WTC11 (cell line): ENCODE results near the gene RRP7A. TPM values are rescaled to one million over a fixed set of nuclear protein-coding genes. Genes with fewer than 3 reads are reported as not detected.
"Not testable (repeated sequence)": the region's sequence is repeated elsewhere in the genome, so short reads cannot be mapped to it uniquely, and the experiment has no call there.

Experiments
- ATAC-seq: fragments of 200-7000 bp; cut with Tn5 transposase; 2 replicates; pipeline ENCODE4 v1.10.0; 2021; ENCODE audit warnings: mild to moderate bottlenecking, moderate library complexity
- CTCF ChIA-PET: fragments of 300-600 bp; sonication (Branson Sonifier 250); formaldehyde crosslinking; loops from one replicate; lab custom pipeline; 2021; ENCODE audit warnings: antibody characterized with exemption; lab: Charles Lee
- POLR2A ChIA-PET: fragments of 350-600 bp; sonication (Branson Sonifier 250); formaldehyde crosslinking; loops from one replicate; lab custom pipeline; 2021; ENCODE audit warnings: antibody characterized with exemption; lab: Charles Lee
- DNase-seq: peaks from one replicate; pipeline ENCODE4 v3.0.0; 2021; ENCODE audit warnings: low spot score
- H3K27ac Mint-ChIP-seq: 2 replicates; pipeline ENCODE4 v1.8.0; 2021; ENCODE audit warnings: mixed read lengths
- H3K27me3 Mint-ChIP-seq: 2 replicates; pipeline ENCODE4 v1.8.0; 2021; ENCODE audit warnings: low read depth, mild to moderate bottlenecking, moderate library complexity, mixed read lengths
- H3K36me3 Mint-ChIP-seq: 2 replicates; pipeline ENCODE4 v1.8.0; 2021; ENCODE audit warnings: mixed read lengths
- H3K4me1 Mint-ChIP-seq: 2 replicates; pipeline ENCODE4 v1.8.0; 2022; ENCODE audit warnings: mixed read lengths
- H3K4me3 Mint-ChIP-seq: 2 replicates; pipeline ENCODE4 v1.8.0; 2021; ENCODE audit warnings: mild to moderate bottlenecking, moderate library complexity, mixed read lengths
- H3K9me3 Mint-ChIP-seq: 2 replicates; pipeline ENCODE4 v1.8.0; 2021; ENCODE audit warnings: mixed read lengths
- GRHL2 ChIP-seq: fragments of 250-450 bp; sonication (Bioruptor Pico); IDR thresholded peaks from 2 replicates; pipeline ENCODE4 v1.8.0; 2022; ENCODE audit warnings: mild to moderate bottlenecking, moderate library complexity; ENCODE audit not compliant: insufficient replicate concordance, severe bottlenecking
- OVOL2 ChIP-seq: fragments of 250-450 bp; sonication (Bioruptor Pico); IDR thresholded peaks from 2 replicates; pipeline ENCODE4 v1.9.0; 2021; ENCODE audit warnings: mild to moderate bottlenecking, borderline replicate concordance
- RELA ChIP-seq: sonication (generic); formaldehyde crosslinking; IDR thresholded peaks from 2 replicates; pipeline ENCODE4 v1.8.1; 2022; ENCODE audit warnings: missing genetic modification reagents, mild to moderate bottlenecking, borderline replicate concordance
- TEAD1 ChIP-seq: sonication (generic); formaldehyde crosslinking; IDR thresholded peaks from 2 replicates; pipeline ENCODE4 v1.8.0; 2022; ENCODE audit warnings: mild to moderate bottlenecking, missing genetic modification reagents
- total RNA-seq: library from RNA; stranded (reverse); gene quantifications from 3 replicates; pipeline ENCODE4 v1.2.3, GENCODE V29; 2021
- TF ChIP-seq, protein P1 (sequence below): sonication (generic); formaldehyde crosslinking; IDR thresholded peaks from 2 replicates; pipeline ENCODE4 v1.8.1; 2023; ENCODE audit warnings: mild to moderate bottlenecking, missing genetic modification reagents, moderate library complexity
- TF ChIP-seq, protein P2 (sequence below): sonication (generic); formaldehyde crosslinking; IDR thresholded peaks from 2 replicates; pipeline ENCODE4 v1.8.0; 2022; ENCODE audit warnings: mild to moderate bottlenecking, missing genetic modification reagents
- TF ChIP-seq, protein P3 (sequence below): sonication (generic); formaldehyde crosslinking; IDR thresholded peaks from 2 replicates; pipeline ENCODE4 v1.8.1; 2022; ENCODE audit warnings: missing genetic modification reagents, borderline replicate concordance
- TF ChIP-seq, protein P4 (sequence below): fragments of 250-450 bp; sonication (Bioruptor Pico); IDR thresholded peaks from 2 replicates; pipeline ENCODE4 v1.9.0; 2021; ENCODE audit warnings: mild to moderate bottlenecking, borderline replicate concordance
- TF ChIP-seq, protein P5 (sequence below): sonication (generic); formaldehyde crosslinking; IDR thresholded peaks from 2 replicates; pipeline ENCODE4 v1.8.0; 2022; ENCODE audit warnings: mild to moderate bottlenecking, missing genetic modification reagents

RRP7A gene
- total RNA-seq, 1 experiment from 2014 or later, result 95.0 TPM

DNA sequence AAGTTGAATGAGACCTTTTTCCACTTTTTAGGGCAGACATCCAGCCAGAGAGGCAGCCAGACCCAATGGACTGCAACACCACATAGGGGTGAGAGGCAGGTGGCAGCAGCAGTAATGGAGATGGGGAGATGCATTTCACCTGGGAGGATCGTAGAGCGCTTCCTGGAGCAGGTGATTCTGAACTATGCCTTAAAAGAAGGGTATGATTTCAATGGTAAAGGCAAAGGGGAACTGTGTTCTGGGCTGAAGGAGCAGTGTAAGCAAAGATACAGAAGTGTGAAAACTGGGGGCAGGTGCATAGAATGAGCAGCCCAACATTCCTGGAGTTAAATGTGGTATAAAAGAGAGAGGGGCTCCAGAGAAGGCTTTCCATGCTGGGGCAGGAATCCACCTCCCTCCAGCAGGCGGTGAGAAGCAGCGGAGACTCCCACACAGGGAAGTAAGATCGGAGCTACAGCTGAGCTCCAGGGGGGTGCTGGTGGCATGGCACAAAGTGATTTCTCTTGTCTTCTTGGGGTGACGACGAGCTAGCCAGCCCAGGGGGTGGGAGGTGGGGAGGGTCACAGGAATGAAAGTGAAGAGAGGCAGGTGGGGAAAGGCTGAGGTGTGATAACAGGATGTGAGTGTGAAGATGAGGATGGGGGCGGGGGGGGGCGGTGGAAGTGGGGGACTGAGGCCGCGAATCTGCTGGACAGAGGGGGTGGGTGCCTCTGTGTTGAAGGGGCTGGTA is 29.9 kb upstream of the RRP7A start:
- Mint-ChIP-seq H3K9me3 (peaks cover 17% of the 10 kb centered on the region), H3K4me1 (peaks cover 22% of the 10 kb centered on the region), H3K36me3 (peaks cover 9% of the 10 kb centered on the region), H3K4me3 (no peak overlapping the region), H3K27me3 (peaks cover 77% of the 10 kb centered on the region), H3K27ac (no peak overlapping the region)
- CTCF ChIA-PET, result interaction anchor here (0.8 to 1.7 kb wide), 6 partner anchors 11 to 107 kb away, joined by 3 to 8 read pairs (median 4); no protein-coding TSS in a partner anchor
- ATAC-seq, result no peak
- TF ChIP-seq TEAD1 (CRISPR knock-in tag), result no peak
- TF ChIP-seq, protein P1, sequence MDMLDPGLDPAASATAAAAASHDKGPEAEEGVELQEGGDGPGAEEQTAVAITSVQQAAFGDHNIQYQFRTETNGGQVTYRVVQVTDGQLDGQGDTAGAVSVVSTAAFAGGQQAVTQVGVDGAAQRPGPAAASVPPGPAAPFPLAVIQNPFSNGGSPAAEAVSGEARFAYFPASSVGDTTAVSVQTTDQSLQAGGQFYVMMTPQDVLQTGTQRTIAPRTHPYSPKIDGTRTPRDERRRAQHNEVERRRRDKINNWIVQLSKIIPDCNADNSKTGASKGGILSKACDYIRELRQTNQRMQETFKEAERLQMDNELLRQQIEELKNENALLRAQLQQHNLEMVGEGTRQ (CRISPR knock-in tag), result no peak
- 0 out of 2 replicates have a peak, but pooled peaks have one; percentile 3 for TF ChIP-seq OVOL2 (CRISPR knock-in tag)
- TF ChIP-seq, protein P2, sequence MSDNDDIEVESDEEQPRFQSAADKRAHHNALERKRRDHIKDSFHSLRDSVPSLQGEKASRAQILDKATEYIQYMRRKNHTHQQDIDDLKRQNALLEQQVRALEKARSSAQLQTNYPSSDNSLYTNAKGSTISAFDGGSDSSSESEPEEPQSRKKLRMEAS (CRISPR knock-in tag), result no peak
- DNase-seq, result no peak
- POLR2A ChIA-PET, result no interaction called here

DNA sequence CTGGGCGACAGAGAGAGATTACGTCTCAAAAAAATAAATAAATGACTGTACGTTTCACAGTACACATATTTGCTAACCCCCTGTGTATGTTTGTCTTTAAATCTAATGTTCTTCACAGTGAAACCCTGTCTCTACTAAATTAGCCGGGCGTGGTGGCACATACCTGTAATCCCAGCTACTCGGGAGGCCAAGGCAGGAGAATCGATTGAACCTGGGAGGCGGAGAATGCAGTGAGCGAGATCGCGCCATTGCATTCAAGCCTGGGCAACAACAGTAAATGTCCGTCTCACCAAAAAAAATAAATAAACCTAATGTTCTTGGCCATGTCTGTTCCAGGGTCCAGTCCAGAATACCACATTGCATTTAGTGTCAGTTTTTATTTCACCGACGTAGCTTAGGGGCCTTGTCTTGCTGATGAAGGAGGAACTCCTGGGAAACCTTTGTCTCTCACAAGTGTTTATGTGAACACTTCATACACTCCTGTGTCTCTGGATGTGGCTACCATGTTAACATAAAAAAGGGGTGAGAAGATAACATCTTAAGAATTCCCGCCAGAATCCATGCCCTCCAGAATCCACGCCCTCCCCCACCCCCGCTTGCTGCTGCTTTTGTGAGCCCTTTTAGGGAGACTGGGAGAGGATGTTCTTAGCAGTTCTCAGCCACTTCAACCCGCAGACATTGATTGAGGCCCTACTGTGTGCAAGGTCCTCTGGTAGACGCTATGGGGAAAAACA is 29.2 kb upstream of the RRP7A start:
- H3K27ac Mint-ChIP-seq, result no peak overlapping the region
- no peak for DNase-seq
- H3K4me1 Mint-ChIP-seq, result peaks cover 17% of the 10 kb centered on the region
- ChIA-PET POLR2A (interaction anchor here (0.6 kb wide), 1 partner anchor 27 kb away, joined by 7 read pairs; no protein-coding TSS in a partner anchor), CTCF (interaction anchor here (1.1 to 1.7 kb wide), 4 partner anchors 11 to 14 kb away, joined by 3 to 8 read pairs (median 4); no protein-coding TSS in a partner anchor)
- H3K27me3 Mint-ChIP-seq, result peaks cover 74% of the 10 kb centered on the region
- ATAC-seq, result no peak
- no peak overlapping the region for H3K4me3 Mint-ChIP-seq
- H3K9me3 Mint-ChIP-seq, result peaks cover 17% of the 10 kb centered on the region
- H3K36me3 Mint-ChIP-seq, result peaks cover 9% of the 10 kb centered on the region
- TF ChIP-seq OVOL2 (CRISPR knock-in tag) (0 out of 2 replicates have a peak, but pooled peaks have one; percentile 32), RELA (CRISPR knock-in tag) (no peak), TEAD1 (CRISPR knock-in tag) (no peak)
- TF ChIP-seq, protein P3, sequence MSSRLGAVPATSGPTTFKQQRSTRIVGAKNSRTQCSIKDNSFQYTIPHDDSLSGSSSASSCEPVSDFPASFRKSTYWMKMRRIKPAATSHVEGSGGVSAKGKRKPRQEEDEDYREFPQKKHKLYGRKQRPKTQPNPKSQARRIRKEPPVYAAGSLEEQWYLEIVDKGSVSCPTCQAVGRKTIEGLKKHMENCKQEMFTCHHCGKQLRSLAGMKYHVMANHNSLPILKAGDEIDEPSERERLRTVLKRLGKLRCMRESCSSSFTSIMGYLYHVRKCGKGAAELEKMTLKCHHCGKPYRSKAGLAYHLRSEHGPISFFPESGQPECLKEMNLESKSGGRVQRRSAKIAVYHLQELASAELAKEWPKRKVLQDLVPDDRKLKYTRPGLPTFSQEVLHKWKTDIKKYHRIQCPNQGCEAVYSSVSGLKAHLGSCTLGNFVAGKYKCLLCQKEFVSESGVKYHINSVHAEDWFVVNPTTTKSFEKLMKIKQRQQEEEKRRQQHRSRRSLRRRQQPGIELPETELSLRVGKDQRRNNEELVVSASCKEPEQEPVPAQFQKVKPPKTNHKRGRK (CRISPR knock-in tag), result no peak

DNA sequence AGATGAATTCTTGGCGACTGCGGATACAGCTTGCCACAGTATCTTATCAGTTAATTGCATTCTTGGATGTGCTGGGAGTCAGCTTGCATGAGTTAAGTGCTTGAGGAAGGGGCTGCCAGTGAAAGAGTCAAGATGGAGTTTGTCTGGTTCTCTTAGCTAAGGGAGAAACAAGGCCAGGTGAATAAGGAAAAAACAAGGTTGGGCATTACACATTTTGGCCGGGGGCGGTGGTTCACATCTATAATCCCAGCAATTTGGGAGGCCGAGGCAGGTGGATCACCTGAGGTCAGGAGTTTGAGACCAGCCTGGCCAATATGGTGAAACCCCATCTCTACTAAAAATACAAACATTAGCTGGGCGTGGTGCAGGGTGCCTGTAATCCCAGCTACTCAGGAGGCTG is 28.5 kb upstream of the RRP7A start:
- DNase-seq, H3K4me3 Mint-ChIP-seq, H3K36me3 Mint-ChIP-seq, ATAC-seq, H3K27ac Mint-ChIP-seq: not testable (repeated sequence)
- peaks cover 17% of the 10 kb centered on the region for H3K9me3 Mint-ChIP-seq
- peaks cover 75% of the 10 kb centered on the region for H3K27me3 Mint-ChIP-seq
- TF ChIP-seq GRHL2 (CRISPR knock-in tag), result peak; percentile 85
- H3K4me1 Mint-ChIP-seq, result peaks cover 14% of the 10 kb centered on the region
- ChIA-PET POLR2A (interaction anchor here (0.6 kb wide), 1 partner anchor 27 kb away, joined by 7 read pairs; no protein-coding TSS in a partner anchor), CTCF (interaction anchor here (1.1 to 1.3 kb wide), 2 partner anchors 13 to 14 kb away, joined by 3 to 4 read pairs; no protein-coding TSS in a partner anchor)

DNA sequence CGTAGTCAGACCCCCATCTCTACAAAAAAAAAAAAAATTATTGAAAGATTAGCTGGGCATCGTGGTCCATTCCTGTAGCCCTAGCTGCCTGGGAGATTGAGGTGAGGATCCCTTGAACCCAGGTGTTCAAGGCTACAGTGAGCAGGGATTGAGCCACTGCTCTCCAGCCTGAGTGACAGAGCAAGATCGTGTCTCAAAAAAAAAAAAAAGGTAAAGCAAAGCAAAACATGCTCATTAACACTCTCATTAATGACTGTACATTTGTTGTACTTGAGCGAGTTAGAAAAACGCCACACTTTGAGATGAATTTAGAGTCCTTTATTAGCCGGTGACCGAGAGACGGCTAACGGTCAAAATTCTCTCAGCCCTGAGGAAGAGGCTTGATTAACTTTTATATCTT is 28.0 kb upstream of the RRP7A start:
- Mint-ChIP-seq H3K27me3 (peaks cover 75% of the 10 kb centered on the region), H3K27ac (no peak overlapping the region), H3K4me3 (no peak overlapping the region), H3K36me3 (peaks cover 9% of the 10 kb centered on the region), H3K9me3 (peaks cover 17% of the 10 kb centered on the region), H3K4me1 (peaks cover 10% of the 10 kb centered on the region)
- DNase-seq (no peak), ATAC-seq (no peak)
- TF ChIP-seq, protein P1 (CRISPR knock-in tag), result no peak
- TF ChIP-seq, protein P4, sequence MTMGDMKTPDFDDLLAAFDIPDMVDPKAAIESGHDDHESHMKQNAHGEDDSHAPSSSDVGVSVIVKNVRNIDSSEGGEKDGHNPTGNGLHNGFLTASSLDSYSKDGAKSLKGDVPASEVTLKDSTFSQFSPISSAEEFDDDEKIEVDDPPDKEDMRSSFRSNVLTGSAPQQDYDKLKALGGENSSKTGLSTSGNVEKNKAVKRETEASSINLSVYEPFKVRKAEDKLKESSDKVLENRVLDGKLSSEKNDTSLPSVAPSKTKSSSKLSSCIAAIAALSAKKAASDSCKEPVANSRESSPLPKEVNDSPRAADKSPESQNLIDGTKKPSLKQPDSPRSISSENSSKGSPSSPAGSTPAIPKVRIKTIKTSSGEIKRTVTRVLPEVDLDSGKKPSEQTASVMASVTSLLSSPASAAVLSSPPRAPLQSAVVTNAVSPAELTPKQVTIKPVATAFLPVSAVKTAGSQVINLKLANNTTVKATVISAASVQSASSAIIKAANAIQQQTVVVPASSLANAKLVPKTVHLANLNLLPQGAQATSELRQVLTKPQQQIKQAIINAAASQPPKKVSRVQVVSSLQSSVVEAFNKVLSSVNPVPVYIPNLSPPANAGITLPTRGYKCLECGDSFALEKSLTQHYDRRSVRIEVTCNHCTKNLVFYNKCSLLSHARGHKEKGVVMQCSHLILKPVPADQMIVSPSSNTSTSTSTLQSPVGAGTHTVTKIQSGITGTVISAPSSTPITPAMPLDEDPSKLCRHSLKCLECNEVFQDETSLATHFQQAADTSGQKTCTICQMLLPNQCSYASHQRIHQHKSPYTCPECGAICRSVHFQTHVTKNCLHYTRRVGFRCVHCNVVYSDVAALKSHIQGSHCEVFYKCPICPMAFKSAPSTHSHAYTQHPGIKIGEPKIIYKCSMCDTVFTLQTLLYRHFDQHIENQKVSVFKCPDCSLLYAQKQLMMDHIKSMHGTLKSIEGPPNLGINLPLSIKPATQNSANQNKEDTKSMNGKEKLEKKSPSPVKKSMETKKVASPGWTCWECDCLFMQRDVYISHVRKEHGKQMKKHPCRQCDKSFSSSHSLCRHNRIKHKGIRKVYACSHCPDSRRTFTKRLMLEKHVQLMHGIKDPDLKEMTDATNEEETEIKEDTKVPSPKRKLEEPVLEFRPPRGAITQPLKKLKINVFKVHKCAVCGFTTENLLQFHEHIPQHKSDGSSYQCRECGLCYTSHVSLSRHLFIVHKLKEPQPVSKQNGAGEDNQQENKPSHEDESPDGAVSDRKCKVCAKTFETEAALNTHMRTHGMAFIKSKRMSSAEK, result no peak
- TF ChIP-seq, protein P5, sequence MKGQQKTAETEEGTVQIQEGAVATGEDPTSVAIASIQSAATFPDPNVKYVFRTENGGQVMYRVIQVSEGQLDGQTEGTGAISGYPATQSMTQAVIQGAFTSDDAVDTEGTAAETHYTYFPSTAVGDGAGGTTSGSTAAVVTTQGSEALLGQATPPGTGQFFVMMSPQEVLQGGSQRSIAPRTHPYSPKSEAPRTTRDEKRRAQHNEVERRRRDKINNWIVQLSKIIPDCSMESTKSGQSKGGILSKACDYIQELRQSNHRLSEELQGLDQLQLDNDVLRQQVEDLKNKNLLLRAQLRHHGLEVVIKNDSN (CRISPR knock-in tag), result no peak
- ChIA-PET CTCF (interaction anchor here (1.1 to 1.3 kb wide), 2 partner anchors 13 kb away, joined by 3 to 4 read pairs; no protein-coding TSS in a partner anchor), POLR2A (no interaction called here)
